ENCODE data around the gene ACVRL1.

DNA sequence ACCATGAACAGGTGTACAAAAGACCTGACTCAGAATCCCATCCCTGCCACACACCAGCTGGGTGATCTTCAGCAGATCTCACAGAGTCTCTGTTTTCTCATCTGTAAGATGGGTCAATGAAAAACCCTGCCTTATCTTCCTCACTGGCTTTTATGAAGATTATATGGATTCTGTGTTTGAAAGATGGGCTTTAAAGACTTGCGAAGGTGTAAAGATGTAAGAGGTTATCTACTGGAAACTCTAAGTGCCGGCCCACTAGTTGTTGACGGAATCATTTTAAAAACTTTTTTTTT, 34.7 kb upstream of the ACVRL1 start:
- TF ChIP-seq CTCF (IDR thresholded peaks at IDR 0.05) (no peak), POLR2A (IDR thresholded peaks at IDR 0.05) (no peak), EP300 (IDR thresholded peaks at IDR 0.05) (no peak)

Data from suprapubic skin (tissue), 3 donors.